CD14-positive monocyte (primary cell): Measurements from ENCODE around the gene CLDN10. TPM values are rescaled to one million over a fixed set of nuclear protein-coding genes. Genes with fewer than 3 reads are reported as not detected.

Source experiments
- DNase-seq, 3 donors: peaks; one replicate each; pipeline ENCODE4 v3.0.0-alpha.2; 2011 to 2022
- H2AFZ ChIP-seq: 2 replicates; pipeline ENCODE4 v1.6.0; 2012; ENCODE audit warnings: mild to moderate bottlenecking, low read depth, low read length, inconsistent platforms; ENCODE audit not compliant: insufficient read depth, poor library complexity, severe bottlenecking
- H3K27ac ChIP-seq, 2 donors: 1 replicate in 1 of 2; 2 replicates in 1 of 2; pipeline ENCODE4 v1.5.1; 2012 to 2013; ENCODE audit warnings: low read length in 2 of 2, control low read depth in 1 of 2, inconsistent platforms in 1 of 2, low read depth in 1 of 2, mild to moderate bottlenecking in 1 of 2
- H3K27me3 ChIP-seq, 2 donors: one replicate each; pipeline versions ENCODE4 v1.6.0 to v1.6.1; 2011 to 2013; ENCODE audit warnings: low read length in 2 of 2; ENCODE audit not compliant: control insufficient read depth in 2 of 2, insufficient read depth in 2 of 2
- H3K36me3 ChIP-seq, 2 donors: replicated peaks in 1 of 2; 1 replicate in 1 of 2; 2 replicates in 1 of 2; pipeline versions ENCODE4 v1.5.1 to v1.6.1; 2012 to 2013; ENCODE audit warnings: low read length in 2 of 2, control low read depth in 1 of 2, inconsistent platforms in 1 of 2, mild to moderate bottlenecking in 1 of 2; ENCODE audit not compliant: insufficient read depth in 2 of 2, control insufficient read depth in 1 of 2
- H3K4me1 ChIP-seq, 2 donors: 1 replicate in 1 of 2; 2 replicates in 1 of 2; pipeline versions ENCODE4 v1.5.1 to v1.6.1; 2012 to 2013; ENCODE audit warnings: low read length in 2 of 2, control low read depth in 1 of 2, inconsistent platforms in 1 of 2, mild to moderate bottlenecking in 1 of 2, moderate library complexity in 1 of 2; ENCODE audit not compliant: insufficient read depth in 2 of 2, control insufficient read depth in 1 of 2
- H3K4me2 ChIP-seq: replicated peaks from 2 replicates; pipeline ENCODE3; 2012; ENCODE audit warnings: low read length, moderate library complexity, mild to moderate bottlenecking; ENCODE audit not compliant: poor library complexity, severe bottlenecking; ENCODE audit errors: extremely low read depth
- H3K4me3 ChIP-seq, 3 experiments: fragments of 200-600 bp in 1 of 3; sonication (generic) in 1 of 3; replicated peaks in 1 of 3; 1 replicate in 2 of 3; 2 replicates in 1 of 3; pipeline ENCODE4 v1.5.1; 2011 to 2013; ENCODE audit warnings: low read length in 3 of 3, mild to moderate bottlenecking in 3 of 3, control low read depth in 2 of 3, low read depth in 2 of 3, inconsistent platforms in 1 of 3, moderate library complexity in 1 of 3
- H3K79me2 ChIP-seq: 2 replicates; pipeline ENCODE4 v1.6.0; 2012; ENCODE audit warnings: mild to moderate bottlenecking, control low read depth, inconsistent platforms, low read length, moderate library complexity; ENCODE audit not compliant: insufficient read depth
- H3K9ac ChIP-seq: 2 replicates; pipeline ENCODE4 v1.6.0; 2017; ENCODE audit warnings: low read length, mild to moderate bottlenecking; ENCODE audit not compliant: insufficient read depth, poor library complexity, severe bottlenecking
- H3K9me3 ChIP-seq, 2 donors: replicated peaks in 1 of 2; 1 replicate in 1 of 2; 2 replicates in 1 of 2; pipeline versions ENCODE4 v1.5.1 to v1.6.1; 2012 to 2013; ENCODE audit warnings: low read length in 2 of 2, control low read depth in 1 of 2; ENCODE audit not compliant: control insufficient read depth in 1 of 2, insufficient read depth in 1 of 2
- H4K20me1 ChIP-seq: 2 replicates; pipeline ENCODE4 v1.6.0; 2012; ENCODE audit warnings: mild to moderate bottlenecking, low read length, control low read depth, moderate library complexity; ENCODE audit not compliant: insufficient read depth
- H3K27ac Mint-ChIP-seq, 7 donors: one replicate each; pipeline ENCODE4 v1.8.0; 2020; ENCODE audit warnings: mild to moderate bottlenecking in 7 of 7, mixed read lengths in 7 of 7, moderate library complexity in 6 of 7, inconsistent platforms in 2 of 7
- H3K27me3 Mint-ChIP-seq, 3 donors: one replicate each; pipeline ENCODE4 v1.8.0; 2021 to 2022; ENCODE audit warnings: low read depth in 3 of 3, mild to moderate bottlenecking in 3 of 3, mixed read lengths in 3 of 3, moderate library complexity in 3 of 3, inconsistent platforms in 1 of 3
- H3K36me3 Mint-ChIP-seq, 2 donors: one replicate each; pipeline ENCODE4 v1.8.0; 2020; ENCODE audit warnings: mixed read lengths in 2 of 2, inconsistent platforms in 1 of 2, mild to moderate bottlenecking in 1 of 2
- H3K4me1 Mint-ChIP-seq: one replicate; pipeline ENCODE4 v1.8.0; 2020; ENCODE audit warnings: mild to moderate bottlenecking, mixed read lengths
- H3K4me3 Mint-ChIP-seq, 2 donors: one replicate each; pipeline ENCODE4 v1.8.0; 2020; ENCODE audit warnings: mild to moderate bottlenecking in 2 of 2, mixed read lengths in 2 of 2, moderate library complexity in 1 of 2
- H3K9me3 Mint-ChIP-seq, 7 donors: one replicate each; pipeline ENCODE4 v1.8.0; 2020 to 2022; ENCODE audit warnings: mixed read lengths in 7 of 7, mild to moderate bottlenecking in 6 of 7, moderate library complexity in 6 of 7, inconsistent platforms in 2 of 7
- CTCF ChIP-seq: fragments of 200-600 bp; IDR thresholded peaks from one replicate; pipeline ENCODE4 v1.8.0; 2022; ENCODE audit warnings: antibody characterized with exemption, mild to moderate bottlenecking
- WGBS: methylation state at CpG from one replicate; pipeline ENCODE4 v1.1.5; 2013; ENCODE audit warnings: missing lambda C conversion rate; ENCODE audit not compliant: insufficient coverage; 5-methylcytosine and 5-hydroxymethylcytosine counted together
- intact Hi-C, 2 donors: fragments of 100-400 bp; cut with micrococcal nuclease; formaldehyde crosslinking; loops; one replicate each; pipeline versions ENCODE4 v1.15.0 to v1.15.1; 2023
- polyA plus RNA-seq, 3 donors: library from polyadenylated mRNA; depleted of rRNA in 1 of 3; unstranded in 2 of 3; stranded (reverse) in 1 of 3; fragments of 300-500 nt in 2 of 3; fragments of >200 nt in 1 of 3; fragmentation: Illumina TruSeq in 2 of 3; gene quantifications; 1 replicate in 2 of 3; 2 replicates in 1 of 3; pipeline ENCODE4 v1.2.3, GENCODE V29; 2012 to 2021

CLDN10 gene
- polyA plus RNA-seq, 3 donors, result 0.35 TPM; not detected in 2

DNA sequence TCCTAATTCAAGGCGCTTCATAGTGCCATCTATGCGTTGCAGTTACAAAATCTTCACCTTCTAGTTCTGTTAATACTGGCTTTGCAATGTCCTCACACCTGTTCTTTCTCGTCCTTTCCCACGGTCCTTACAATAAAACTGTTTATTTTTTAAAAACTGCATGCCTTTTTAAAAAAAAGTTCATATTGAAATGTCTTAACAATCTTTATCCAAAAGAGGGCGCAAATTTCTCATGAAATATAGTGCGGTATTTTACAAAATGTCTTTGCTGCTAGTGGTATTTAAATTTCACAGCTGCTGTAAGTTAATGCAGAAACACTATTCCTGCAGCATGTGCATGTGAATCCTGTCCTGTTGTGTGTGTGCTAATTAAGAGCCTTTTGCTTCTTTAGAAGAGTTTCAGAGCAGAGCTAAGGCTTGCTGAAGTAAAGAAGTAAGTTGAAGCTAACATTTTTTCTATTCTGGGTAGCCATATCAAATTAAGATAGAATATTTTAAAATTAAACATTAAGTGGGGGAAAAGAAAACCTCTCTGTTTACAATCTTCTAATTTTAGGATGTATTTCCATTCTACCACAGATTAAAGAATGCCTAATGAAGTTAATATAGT lies 15.8 kb upstream of the CLDN10 start:
- no peak overlapping the region for H3K4me3 Mint-ChIP-seq
- 67% methylated on average over 2 of the region's 6 CpGs for WGBS
- peaks cover 0 to under 1% (median 0%) of the 10 kb centered on the region in 7 donors for H3K9me3 Mint-ChIP-seq

DNA sequence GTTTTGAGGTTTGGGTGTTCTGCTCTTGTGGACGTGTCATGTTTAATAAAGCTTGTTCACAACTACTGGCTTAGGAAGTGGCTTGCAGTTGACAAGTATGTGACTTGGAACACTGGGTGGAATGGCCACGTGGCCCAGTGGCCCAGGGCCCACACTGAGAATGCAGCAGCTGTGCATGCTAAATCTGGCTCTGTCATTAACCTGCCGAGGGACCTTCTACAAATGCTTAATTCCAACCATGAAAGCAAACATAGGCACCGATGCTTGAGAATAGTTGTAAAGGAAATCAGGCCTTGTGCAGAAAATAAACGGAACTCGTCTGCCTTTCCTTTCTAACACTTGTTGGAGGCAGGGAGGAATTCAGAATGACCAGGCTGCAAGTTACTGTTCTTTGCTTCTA lies 11.6 kb upstream of the CLDN10 start:
- Histone ChIP-seq H3K27ac (no peak overlapping the region), H3K79me2 (no peaks in the 10 kb centered on the region), H3K9me3 (peaks cover 0 to 3% of the 10 kb centered on the region in 2 donors), H3K4me2 (no peak overlapping the region), H3K36me3 (no peaks in the 10 kb centered on the region), H3K27me3 (no peaks in the 10 kb centered on the region), H3K9ac (no peak overlapping the region), H2AFZ (peak overlapping the region; percentile 17), H3K4me1 (peaks cover 7 to 12% of the 10 kb centered on the region in 2 donors), H4K20me1 (no peaks in the 10 kb centered on the region), H3K4me3 (no peak overlapping the region)
- 80% methylated on average over 1 of the region's 6 CpGs for WGBS
- no peak overlapping the region for H3K4me3 Mint-ChIP-seq
- no peak overlapping the region for H3K27ac Mint-ChIP-seq
- TF ChIP-seq CTCF, result no peak
- peaks cover 0 to 3% (median 0%) of the 10 kb centered on the region in 3 donors for H3K27me3 Mint-ChIP-seq
- DNase-seq, result no peak
- peaks cover 0 to 4% (median 2%) of the 10 kb centered on the region in 7 donors for H3K9me3 Mint-ChIP-seq
- peaks cover 16% of the 10 kb centered on the region for H3K4me1 Mint-ChIP-seq
- H3K36me3 Mint-ChIP-seq, result no peaks in the 10 kb centered on the region
- intact Hi-C loops, result no loop called here

More for the DNA sequence above, 15.8 kb upstream of the CLDN10 start:
- TF ChIP-seq CTCF, result peak; percentile 72
- no peaks in the 10 kb centered on the region for H3K36me3 ChIP-seq
- Mint-ChIP-seq H3K27me3 (peaks cover 0 to 3% (median 0%) of the 10 kb centered on the region in 3 donors), H3K36me3 (no peaks in the 10 kb centered on the region), H3K4me1 (peaks cover 12% of the 10 kb centered on the region), H3K27ac (no peak overlapping the region)
- intact Hi-C loops, result loop anchor here (5.0 to 10.0 kb wide), 3 partner anchors 128 to 298 kb away; no protein-coding TSS in a partner anchor
- H2AFZ ChIP-seq, result no peak overlapping the region
- DNase-seq, result peak in 1 of 3 donors; percentile 42
- peaks cover 0 to under 1% of the 10 kb centered on the region in 2 donors for H3K9me3 ChIP-seq
- peaks cover 7 to 10% of the 10 kb centered on the region in 2 donors for H3K4me1 ChIP-seq
- no peak overlapping the region for H3K9ac ChIP-seq
- no peaks in the 10 kb centered on the region for H4K20me1 ChIP-seq
- H3K4me3 ChIP-seq, result no peak overlapping the region
- H3K27ac ChIP-seq, result no peak overlapping the region
- H3K4me2 ChIP-seq, result no peak overlapping the region
- no peaks in the 10 kb centered on the region for H3K27me3 ChIP-seq
- no peaks in the 10 kb centered on the region for H3K79me2 ChIP-seq
